OCI-M2 (cell line): ENCODE results near the gene TRAF6.
"Not testable (repeated sequence)": the region's sequence is repeated elsewhere in the genome, so short reads cannot be mapped to it uniquely, and the experiment has no call there.

ENCODE experiments used
- DNase-seq: peaks from one replicate; lab custom pipeline; 2025; ENCODE audit not compliant: unreplicated experiment; lab: John Stamatoyannopoulos, UW

The TRAF6 gene

GRCh38 chr11:36493332-36493731 is 16.7 kb downstream of the TRAF6 start:
- DNase-seq = no peak

DNA sequence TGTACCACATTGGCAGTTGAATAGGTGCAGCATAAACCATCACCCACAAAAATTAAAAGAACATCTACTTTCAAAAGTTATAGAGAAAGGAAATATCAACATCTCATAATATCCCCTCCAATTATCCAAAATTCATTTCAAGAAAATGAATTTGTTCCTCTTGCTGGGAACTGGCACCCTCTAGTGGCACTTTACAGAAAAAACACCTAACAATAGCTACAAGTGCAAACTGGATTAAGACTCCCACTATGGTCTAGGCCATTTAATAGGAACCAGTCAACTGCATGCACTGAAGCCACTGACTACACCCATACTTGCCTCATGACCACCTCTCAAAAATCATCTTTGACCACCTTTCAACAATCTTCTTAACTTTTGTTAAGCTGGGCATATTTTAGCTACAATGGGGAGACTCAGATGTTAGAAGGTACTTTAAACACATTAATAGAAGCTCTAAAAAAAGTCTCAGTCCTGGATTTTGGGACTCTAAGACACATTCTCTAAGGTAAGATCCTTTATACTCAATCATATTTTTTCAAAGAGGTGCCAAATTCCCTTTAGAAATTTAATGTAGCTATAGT is 17.3 kb downstream of the TRAF6 start:
- DNase-seq = no peak

GRCh38 chr11:36490026-36490806 is 19.9 kb downstream of the TRAF6 start:
- DNase-seq = no peak

DNA sequence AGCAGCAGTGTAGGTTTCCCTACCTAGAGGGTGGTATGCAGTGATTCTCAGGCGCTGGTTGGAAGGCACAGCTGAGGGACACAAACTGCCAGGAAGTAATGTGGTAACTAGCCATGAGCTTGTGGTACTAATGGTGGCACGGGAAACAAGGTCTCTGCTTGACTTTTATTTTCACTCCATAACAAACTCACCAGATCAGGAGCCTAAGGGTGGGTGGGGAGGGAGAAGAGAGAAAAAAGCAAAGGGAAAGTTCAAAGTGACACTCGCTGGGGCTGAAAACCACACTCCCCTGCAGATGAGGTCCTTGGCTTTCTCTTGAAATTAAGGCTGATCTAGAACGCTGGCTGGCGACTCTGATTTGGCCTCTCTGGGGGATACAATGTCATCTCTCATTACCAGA is 22.0 kb downstream of the TRAF6 start:
- no peak for DNase-seq

DNA sequence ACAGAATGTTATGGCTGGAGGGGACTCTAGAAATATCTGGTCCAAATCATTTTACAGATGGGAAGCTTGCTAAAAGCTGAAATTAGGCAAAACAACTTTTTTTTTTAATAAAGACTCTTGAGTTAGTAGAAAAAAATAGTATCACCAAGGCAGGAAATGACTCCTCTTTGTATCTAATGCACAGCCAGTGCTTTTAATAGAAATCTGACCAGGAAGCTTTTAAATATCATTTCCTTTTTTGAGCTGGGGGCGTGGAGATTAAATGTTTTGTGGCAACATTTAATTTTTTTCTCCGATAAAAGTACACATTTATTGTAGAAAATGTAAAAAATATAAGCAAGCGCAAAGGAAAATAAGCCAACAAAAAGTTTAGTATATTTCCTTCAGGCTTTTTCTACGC is 22.5 kb downstream of the TRAF6 start:
- no peak for DNase-seq

GRCh38 chr11:36485298-36486002 is 24.6 kb downstream of the TRAF6 start:
- no peak for DNase-seq

- not testable (repeated sequence) for DNase-seq
Observed at GRCh38 chr11:36483042-36483441, 27.0 kb downstream of the TRAF6 start.

DNA sequence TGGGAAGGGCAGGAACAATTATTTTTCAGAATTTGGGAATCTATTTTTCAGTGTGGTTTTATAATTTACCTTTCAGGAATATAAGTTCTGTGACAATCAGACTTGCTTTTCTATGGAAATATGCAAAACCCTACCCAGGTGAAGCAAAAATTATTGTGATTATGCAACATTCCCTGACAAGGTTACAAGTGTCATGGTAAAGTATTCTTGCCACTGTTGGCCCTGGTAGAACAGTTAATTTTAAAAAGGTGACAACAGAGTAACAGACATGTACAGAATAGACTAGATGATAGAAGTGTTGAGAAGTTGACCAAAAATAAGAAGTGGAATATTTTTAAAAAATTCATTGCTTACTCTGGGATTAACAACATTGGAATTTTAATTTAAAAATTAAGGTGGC is 29.2 kb downstream of the TRAF6 start:
- DNase-seq = no peak

DNA sequence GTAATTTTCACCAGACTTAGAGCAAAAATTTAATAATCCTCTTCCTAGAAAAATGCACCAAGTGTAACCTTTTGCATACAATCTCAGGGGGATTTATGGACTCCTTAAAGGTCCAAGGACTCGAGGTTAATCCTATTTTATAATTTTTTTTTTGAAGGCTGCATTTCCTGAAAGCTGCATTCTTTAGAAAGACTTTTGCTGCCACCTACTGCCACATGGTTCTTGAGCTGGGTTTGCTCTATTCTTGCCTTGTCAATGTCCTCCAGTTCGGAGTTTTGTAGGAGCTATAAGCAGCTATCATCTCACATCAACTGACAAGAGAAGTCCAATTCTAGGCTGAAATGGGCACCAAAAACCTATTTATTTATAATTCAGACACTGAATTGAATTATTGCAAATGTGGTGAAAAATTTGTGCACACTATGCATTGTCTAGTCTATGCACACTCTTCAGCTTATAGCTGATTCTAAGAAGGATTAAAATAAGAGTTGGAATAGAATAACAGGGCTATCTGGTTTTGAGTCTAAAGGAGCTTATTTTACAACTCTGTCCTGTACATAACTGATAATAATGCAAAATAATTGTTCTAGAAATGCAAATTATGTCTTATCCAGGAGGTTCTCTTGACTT is 31.3 kb downstream of the TRAF6 start:
- DNase-seq = no peak

GRCh38 chr11:36475192-36475591 is 34.9 kb downstream of the TRAF6 start:
- DNase-seq = no peak

GRCh38 chr11:36471577-36471976 is 38.5 kb downstream of the TRAF6 start:
- no peak for DNase-seq

GRCh38 chr11:36469881-36470802 is 39.9 kb downstream of the TRAF6 start:
- DNase-seq = no peak

DNA sequence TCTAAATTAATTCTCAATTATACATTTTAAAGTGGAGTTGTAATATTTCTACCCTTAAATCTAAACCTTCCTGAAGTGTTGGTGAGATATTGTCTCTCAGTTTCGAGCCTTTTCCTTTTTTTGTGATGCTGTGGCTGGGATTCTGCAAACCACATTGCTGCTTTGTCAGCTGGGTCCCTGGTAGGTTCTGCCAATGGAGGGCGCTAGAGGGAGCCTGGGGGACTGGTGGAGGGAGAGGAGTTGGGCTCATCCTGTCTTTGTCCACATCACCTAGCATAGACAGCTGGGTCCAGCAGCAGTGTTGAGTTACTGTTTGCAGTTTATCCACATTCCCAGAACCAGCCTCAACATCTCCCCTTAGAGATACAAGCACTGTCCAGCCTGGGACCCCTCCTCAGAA is 41.0 kb downstream of the TRAF6 start:
- no peak for DNase-seq

DNA sequence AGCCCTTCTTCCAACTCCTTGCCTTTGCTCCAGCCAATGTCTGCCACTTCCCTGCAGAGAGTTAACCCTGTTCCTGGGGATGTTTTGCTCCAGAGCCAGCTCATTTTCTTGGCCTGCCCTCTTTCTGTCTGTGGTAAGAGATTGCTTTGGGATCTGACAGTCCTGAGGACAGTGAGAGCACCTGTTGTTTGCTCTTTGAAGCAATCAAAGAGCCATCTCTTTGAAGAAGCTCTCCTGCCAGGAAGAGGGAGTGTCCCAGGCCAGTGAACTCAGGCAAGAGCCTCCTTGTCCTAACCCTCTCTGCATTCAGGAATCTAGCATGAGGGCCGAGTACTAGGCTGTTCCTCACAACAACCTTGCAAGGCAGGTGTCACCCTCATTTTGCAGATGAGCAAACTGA is 42.2 kb downstream of the TRAF6 start:
- DNase-seq = no peak

DNA sequence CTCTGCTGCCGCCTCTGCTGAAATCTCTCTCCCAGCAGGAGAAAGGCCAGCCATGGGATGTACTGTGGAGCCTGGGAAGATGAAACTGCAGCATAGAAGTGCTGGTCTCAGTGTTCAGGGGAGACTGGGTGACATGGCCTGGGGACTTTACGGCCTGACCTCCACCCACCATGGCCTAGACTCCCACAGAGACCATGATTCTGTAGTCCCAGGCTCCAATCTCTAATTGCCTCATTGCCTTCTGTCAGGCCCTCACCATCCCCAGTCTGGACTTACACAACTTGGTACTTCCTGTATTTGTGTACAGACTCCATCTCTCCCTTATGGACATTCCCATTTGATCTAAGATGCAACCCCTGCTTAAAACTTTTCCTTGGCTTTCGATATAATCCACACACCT is 43.1 kb downstream of the TRAF6 start:
- no peak for DNase-seq

- DNase-seq = no peak
Observed at GRCh38 chr11:36465449-36466163, 44.5 kb downstream of the TRAF6 start.

GRCh38 chr11:36464720-36465119 is 45.4 kb downstream of the TRAF6 start:
- DNase-seq = no peak

GRCh38 chr11:36463781-36464180 is 46.3 kb downstream of the TRAF6 start:
- DNase-seq = no peak

GRCh38 chr11:36462321-36462720 is 47.8 kb downstream of the TRAF6 start:
- DNase-seq = no peak

GRCh38 chr11:36460220-36460619 is 49.9 kb downstream of the TRAF6 start:
- DNase-seq = no peak
